AG09309 (cell line): ENCODE data around the gene TEX28.
"Not testable (repeated sequence)": the region's sequence is repeated elsewhere in the genome, so short reads cannot be mapped to it uniquely, and the experiment has no call there.

Source experiments
- DNase-seq: peaks from one replicate; pipeline ENCODE4 v3.0.0-alpha.2; 2010; ENCODE audit warnings: low read depth
- H3K4me3 ChIP-seq: 2 replicates; pipeline ENCODE4 v1.5.1; 2011; ENCODE audit warnings: mild to moderate bottlenecking, low read depth, low read length, moderate library complexity; ENCODE audit not compliant: control insufficient read depth
- CTCF ChIP-seq: IDR thresholded peaks from 2 replicates; pipeline ENCODE4 v1.5.1; 2011; ENCODE audit warnings: mild to moderate bottlenecking, low read depth, low read length, inconsistent platforms; ENCODE audit not compliant: insufficient read depth, control insufficient read depth; ENCODE audit errors: missing control alignments

The TEX28 gene

GRCh38 chrX:154305541-154306205 is 10.7 kb upstream of the TEX28 start:
- H3K4me3 ChIP-seq: no peak overlapping the region
- TF ChIP-seq CTCF: no peak
- no peak for DNase-seq

- TF ChIP-seq CTCF: no peak
- H3K4me3 ChIP-seq: no peak overlapping the region
- DNase-seq: no peak
Observed at GRCh38 chrX:154304846-154305245, 9.9 kb upstream of the TEX28 start.

DNA sequence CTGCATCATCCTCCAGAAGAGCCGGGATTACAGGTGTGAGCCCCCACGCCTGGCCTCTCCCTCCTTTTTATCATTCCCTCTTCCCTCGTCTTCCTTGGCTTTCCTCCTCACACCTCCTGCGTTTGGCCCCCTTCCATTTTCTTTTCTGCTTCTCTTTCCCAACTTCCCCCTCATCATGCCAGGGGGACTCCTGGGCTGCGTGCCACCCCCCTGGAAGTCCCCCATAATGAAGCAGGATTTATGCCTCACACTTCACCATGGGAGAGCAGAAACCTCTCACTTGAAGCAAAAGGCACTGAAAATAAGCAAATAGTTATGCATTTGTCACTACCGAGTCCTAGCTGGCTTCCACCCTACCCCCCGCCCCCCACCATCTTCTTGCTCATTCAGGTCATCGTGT is 8.6 kb upstream of the TEX28 start:
- DNase-seq: no peak
- TF ChIP-seq CTCF: no peak
- no peak overlapping the region for H3K4me3 ChIP-seq

DNA sequence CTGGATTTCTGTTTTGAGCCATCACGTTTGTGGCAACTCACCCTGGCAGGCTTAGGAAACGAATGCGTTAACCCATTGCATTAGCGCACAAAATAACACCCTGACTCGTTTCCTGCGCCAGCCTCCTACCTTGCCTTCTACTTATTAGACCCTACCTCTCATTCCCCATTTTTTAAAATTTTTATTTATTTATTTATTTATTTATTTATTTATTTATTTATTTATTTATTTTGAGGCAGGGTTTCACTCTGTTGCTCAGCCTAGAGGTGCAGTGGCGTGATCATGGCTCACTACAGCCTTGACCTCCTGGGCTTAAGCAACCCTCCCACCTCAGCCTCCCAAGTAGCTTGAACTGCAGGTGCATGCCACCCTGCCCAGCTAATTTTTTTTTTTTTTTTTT is 8.1 kb upstream of the TEX28 start:
- DNase-seq, H3K4me3 ChIP-seq: not testable (repeated sequence)

- no peak overlapping the region for H3K4me3 ChIP-seq
- TF ChIP-seq CTCF: no peak
- no peak for DNase-seq
Observed at GRCh38 chrX:154300816-154301215, 5.9 kb upstream of the TEX28 start.

- H3K4me3 ChIP-seq: no peak overlapping the region
- no peak for DNase-seq
- TF ChIP-seq CTCF: no peak
Observed at GRCh38 chrX:154298312-154298711, 3.4 kb upstream of the TEX28 start.

GRCh38 chrX:154296731-154297130 is 1.8 kb upstream of the TEX28 start:
- H3K4me3 ChIP-seq: no peak overlapping the region
- TF ChIP-seq CTCF: no peak
- no peak for DNase-seq
